Endodermal cell (in vitro differentiated cells): ENCODE measurements around the gene DOK6. TPM values are rescaled to one million over a fixed set of nuclear protein-coding genes. Genes with fewer than 3 reads are reported as not detected.

ENCODE experiments used
- DNase-seq: peaks from one replicate; pipeline ENCODE4 v3.0.0-alpha.2; 2017
- H3K27ac ChIP-seq: 2 replicates; pipeline ENCODE4 v1.5.1; 2013; ENCODE audit warnings: mild to moderate bottlenecking, low read depth, low read length, moderate library complexity
- H3K27me3 ChIP-seq: 2 replicates; pipeline ENCODE4 v1.6.1; 2013; ENCODE audit warnings: mild to moderate bottlenecking, low read length, moderate library complexity; ENCODE audit not compliant: insufficient read depth, control insufficient read depth, poor library complexity, severe bottlenecking
- H3K36me3 ChIP-seq: 2 replicates; pipeline ENCODE4 v1.7.0; 2013; ENCODE audit warnings: mild to moderate bottlenecking, low read length, moderate library complexity; ENCODE audit not compliant: control insufficient read depth, insufficient read depth
- H3K4me1 ChIP-seq: one replicate; pipeline ENCODE4 v1.7.0; 2013; ENCODE audit warnings: low read length; ENCODE audit not compliant: control insufficient read depth, insufficient read depth
- H3K4me3 ChIP-seq: 2 replicates; pipeline ENCODE4 v1.5.1; 2013; ENCODE audit warnings: mild to moderate bottlenecking, low read length, moderate library complexity
- H3K9ac ChIP-seq: 2 replicates; pipeline ENCODE4 v1.6.1; 2013; ENCODE audit warnings: mild to moderate bottlenecking, low read length, moderate library complexity; ENCODE audit not compliant: poor library complexity, severe bottlenecking; ENCODE audit errors: extremely low read depth
- H3K9me3 ChIP-seq: 2 replicates; pipeline ENCODE4 v1.6.1; 2013; ENCODE audit warnings: mild to moderate bottlenecking, low read length, moderate library complexity; ENCODE audit not compliant: control insufficient read depth
- H3K27ac Mint-ChIP-seq: 2 replicates; pipeline ENCODE4 v1.8.0; 2020; ENCODE audit warnings: mixed read lengths
- H3K27me3 Mint-ChIP-seq: 2 replicates; pipeline ENCODE4 v1.8.0; 2021; ENCODE audit warnings: mild to moderate bottlenecking, mixed read lengths; ENCODE audit not compliant: insufficient read depth
- H3K36me3 Mint-ChIP-seq: 2 replicates; pipeline ENCODE4 v1.8.0; 2020; ENCODE audit warnings: low read depth, mixed read lengths
- H3K4me1 Mint-ChIP-seq: 2 replicates; pipeline ENCODE4 v1.8.0; 2020; ENCODE audit warnings: mixed read lengths
- H3K4me3 Mint-ChIP-seq: 2 replicates; pipeline ENCODE4 v1.8.0; 2020; ENCODE audit warnings: mild to moderate bottlenecking, moderate library complexity, mixed read lengths
- H3K9me3 Mint-ChIP-seq: 2 replicates; pipeline ENCODE4 v1.8.0; 2020; ENCODE audit warnings: mild to moderate bottlenecking, mixed read lengths
- CTCF ChIP-seq: fragments of 200-600 bp; sonication (generic); conservative IDR thresholded peaks from 2 replicates; pipeline ENCODE4 v1.5.0; 2021; ENCODE audit warnings: antibody characterized with exemption, mild to moderate bottlenecking
- WGBS, 2 experiments: methylation state at CpG; one replicate each; pipeline versions ENCODE4 v1.1.5 to v1.1.7; 2013; ENCODE audit warnings: missing lambda C conversion rate in 2 of 2, mixed read lengths in 1 of 2; ENCODE audit not compliant: insufficient coverage in 1 of 2, insufficient read length in 1 of 2; 5-methylcytosine and 5-hydroxymethylcytosine counted together
- long read RNA-seq, 4 experiments: library from polyadenylated mRNA in 2 of 4; library from RNA in 1 of 4; library from capped mRNA in 1 of 4; stranded (forward) in 3 of 4; unstranded in 1 of 4; transcript quantifications; one replicate each; pipeline ENCODE4 v2.0.0, GENCODE V29; 2020 to 2021; ENCODE audit warnings: inconsistent platforms in 1 of 4
- polyA plus RNA-seq, 2 experiments: library from polyadenylated mRNA; stranded (reverse); fragments of 50-300 nt; gene quantifications; one replicate each; pipeline ENCODE4 v1.2.3, GENCODE V29; 2013
- total RNA-seq, 2 donors: library from RNA; stranded (reverse); fragmentation: NEBNext Ultra II Directional in 1 of 2; extraction: Animal tissue kit (Norgen Biotek cat#: 25700) in 1 of 2; gene quantifications; 2 replicates in 1 of 2; 3 replicates in 1 of 2; pipeline ENCODE4 v1.2.1, GENCODE V29; 2021

DOK6 gene
- total RNA-seq: 1 to 10 TPM; 5.7 to 5.9 TPM
- 3.5 TPM for polyA plus RNA-seq (2013, experiment 1 of 2)
- 3.1 TPM for polyA plus RNA-seq (2013, experiment 2 of 2)
- long read RNA-seq, experiment 1, full-length matches to known transcripts: 3 of 6 reads
- long read RNA-seq, experiment 1, partial matches to known transcripts: 0 of 6 reads
- long read RNA-seq, experiment 1, other reads (novel, unspliced or antisense): 3 of 6 reads
- long read RNA-seq, experiment 2, full-length matches to known transcripts: 4 of 10 reads
- long read RNA-seq, experiment 2, partial matches to known transcripts: 0 of 10 reads
- long read RNA-seq, experiment 2, other reads (novel, unspliced or antisense): 6 of 10 reads
- long read RNA-seq, experiment 3, full-length matches to known transcripts: 1 of 3 reads
- long read RNA-seq, experiment 3, partial matches to known transcripts: 0 of 3 reads
- long read RNA-seq, experiment 3, other reads (novel, unspliced or antisense): 2 of 3 reads
- long read RNA-seq, experiment 4, partial matches to known transcripts: 0 of 2 reads
- long read RNA-seq, experiment 4, other reads (novel, unspliced or antisense): 2 of 2 reads

GRCh38 chr18:69400253-69400975, at the start of gene DOK6:
DOK6 (plus strand) TSS chr18:69400888.
- Mint-ChIP-seq H3K27me3 (peaks cover 59% of the 10 kb centered on the region), H3K27ac (no peak within 1 kb of the TSS), H3K4me1 (peaks cover 19% of the 10 kb centered on the region), H3K36me3 (no peaks in the 10 kb centered on the region), H3K4me3 (peak within 1 kb of the TSS; percentile 72), H3K9me3 (no peaks in the 10 kb centered on the region)
- H3K27me3 ChIP-seq: peaks cover 49% of the 10 kb centered on the region
- peak within 1 kb of the TSS; percentile 77 for H3K27ac ChIP-seq
- H3K4me1 ChIP-seq: no peaks in the 10 kb centered on the region
- WGBS, 2 experiments: 0% methylated on average over 26 to 77 of the region's 79 CpGs
- no peak for TF ChIP-seq CTCF
- H3K4me3 ChIP-seq: peak within 1 kb of the TSS; percentile 80
- peak; percentile 86 for DNase-seq
- H3K36me3 ChIP-seq: no peaks in the 10 kb centered on the region
- H3K9ac ChIP-seq: no peak within 1 kb of the TSS
- no peaks in the 10 kb centered on the region for H3K9me3 ChIP-seq

- H3K4me3 Mint-ChIP-seq: no peak overlapping the region
- WGBS, 2 experiments: 100% methylated on average over 1 of the region's 1 CpG; no CpG with 5 or more reads in 1 of the 2 experiments
- DNase-seq: no peak
- Histone ChIP-seq H3K4me3 (no peak overlapping the region), H3K36me3 (no peaks in the 10 kb centered on the region), H3K9ac (no peak overlapping the region), H3K4me1 (no peaks in the 10 kb centered on the region), H3K27me3 (no peaks in the 10 kb centered on the region), H3K27ac (no peak overlapping the region), H3K9me3 (no peaks in the 10 kb centered on the region)
- no peak overlapping the region for H3K27ac Mint-ChIP-seq
- no peaks in the 10 kb centered on the region for H3K27me3 Mint-ChIP-seq
- no peak for TF ChIP-seq CTCF
- H3K36me3 Mint-ChIP-seq: no peaks in the 10 kb centered on the region
- H3K4me1 Mint-ChIP-seq: no peaks in the 10 kb centered on the region
- H3K9me3 Mint-ChIP-seq: no peaks in the 10 kb centered on the region
Measured at GRCh38 chr18:69353023-69353422, 47.7 kb upstream of the DOK6 start.

- H3K4me1 ChIP-seq: no peaks in the 10 kb centered on the region
- Mint-ChIP-seq H3K27me3 (no peaks in the 10 kb centered on the region), H3K4me1 (peaks cover 5% of the 10 kb centered on the region), H3K4me3 (no peak overlapping the region), H3K9me3 (peaks cover 12% of the 10 kb centered on the region), H3K27ac (no peak overlapping the region), H3K36me3 (no peaks in the 10 kb centered on the region)
- DNase-seq: no peak
- H3K27ac ChIP-seq: no peak overlapping the region
- TF ChIP-seq CTCF: no peak
- H3K27me3 ChIP-seq: no peaks in the 10 kb centered on the region
- 94 to 100% methylated on average over 1 to 4 of the region's 4 CpGs for WGBS, 2 experiments
- H3K4me3 ChIP-seq: no peak overlapping the region
- H3K9ac ChIP-seq: no peak overlapping the region
- H3K9me3 ChIP-seq: peaks cover 16% of the 10 kb centered on the region
- H3K36me3 ChIP-seq: no peaks in the 10 kb centered on the region
Measured at GRCh38 chr18:69357590-69357989, 43.1 kb upstream of the DOK6 start.
